HepG2 (cell line): Measurements from ENCODE around the gene CFAP73.

Experiments used
- ARNT ChIP-seq: fragments of 450-650 bp; IDR thresholded peaks from 2 replicates; pipeline ENCODE4 v1.6.1; 2017
- EZH2 ChIP-seq: conservative IDR thresholded peaks from 2 replicates; pipeline ENCODE4 v1.6.1; 2012; ENCODE audit warnings: mild to moderate bottlenecking, low read depth, low read length, moderate library complexity
- GTF2F1 ChIP-seq: fragments of 150-350 bp; IDR thresholded peaks from 2 replicates; pipeline ENCODE4 v1.6.1; 2014; ENCODE audit warnings: low read length
- HOXD1 ChIP-seq: sonication (generic); formaldehyde crosslinking; IDR thresholded peaks from 2 replicates; pipeline ENCODE4 v1.5.0; 2020; ENCODE audit warnings: missing genetic modification reagents
- KLF16 ChIP-seq, 2 experiments: sonication (generic) in 1 of 2; formaldehyde crosslinking in 1 of 2; IDR thresholded peaks; 2 replicates each; pipeline versions ENCODE4 v1.6.1 to v1.8.0; 2016 to 2023; ENCODE audit warnings: missing genetic modification reagents in 2 of 2, missing compliant biosample characterization in 1 of 2
- RNF2 ChIP-seq: fragments of 450-650 bp; conservative IDR thresholded peaks from 2 replicates; pipeline ENCODE4 v1.6.1; 2016; ENCODE audit warnings: low read depth
- SIX4 ChIP-seq: sonication (generic); formaldehyde crosslinking; IDR thresholded peaks from 2 replicates; pipeline ENCODE4 v1.4.0; 2020; ENCODE audit warnings: missing genetic modification reagents
- TBP ChIP-seq: sonication (generic); formaldehyde crosslinking; IDR thresholded peaks from 2 replicates; pipeline ENCODE4 v1.5.0; 2020; ENCODE audit warnings: missing genetic modification reagents
- ZBTB7A ChIP-seq: sonication (generic); formaldehyde crosslinking; IDR thresholded peaks from 2 replicates; pipeline ENCODE4 v1.8.0; 2022; ENCODE audit warnings: mild to moderate bottlenecking, missing genetic modification reagents
- ZKSCAN1 ChIP-seq: fragments of 150-350 bp; IDR thresholded peaks from 2 replicates; pipeline ENCODE4 v1.6.1; 2014; ENCODE audit warnings: low read length
- ZNF83 ChIP-seq: sonication (generic); formaldehyde crosslinking; IDR thresholded peaks from 2 replicates; pipeline ENCODE4 v1.4.0; 2020; ENCODE audit warnings: missing genetic modification reagents, mild to moderate bottlenecking, borderline replicate concordance
- TF ChIP-seq, protein P1 (sequence below): sonication (generic); formaldehyde crosslinking; conservative IDR thresholded peaks from 2 replicates; pipeline ENCODE4 v1.4.0; 2020; ENCODE audit warnings: missing genetic modification reagents
- TF ChIP-seq, protein P2 (sequence below): sonication (generic); formaldehyde crosslinking; IDR thresholded peaks from 2 replicates; pipeline ENCODE4 v1.8.1; 2023; ENCODE audit warnings: missing genetic modification reagents, inconsistent platforms, borderline replicate concordance
- TF ChIP-seq, protein P3 (sequence below): sonication (generic); formaldehyde crosslinking; IDR thresholded peaks from 2 replicates; pipeline ENCODE4 v1.5.0; 2020; ENCODE audit warnings: mild to moderate bottlenecking, missing genetic modification reagents, moderate library complexity

DNA sequence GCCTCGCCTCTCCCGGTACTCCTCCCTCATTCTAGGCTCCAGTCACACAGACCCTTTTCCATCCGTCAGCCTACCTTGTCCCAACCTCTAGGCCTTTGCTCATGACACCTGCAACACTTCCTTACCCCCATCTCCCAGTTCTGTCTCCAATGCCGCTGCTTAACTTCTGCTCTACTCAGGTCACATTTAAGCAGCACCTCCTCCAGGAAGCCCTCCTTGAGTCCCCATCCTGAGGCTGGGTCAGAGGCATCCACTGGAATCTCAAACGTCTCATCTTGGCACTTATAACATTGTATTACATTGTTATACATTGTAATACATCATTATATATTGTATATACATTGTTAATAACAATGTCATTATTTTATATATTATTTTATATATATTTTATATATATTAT is 46.7 kb upstream of the CFAP73 start:
- TF ChIP-seq TBP: no peak
- no peak for TF ChIP-seq ZBTB7A (CRISPR knock-in tag)
- TF ChIP-seq, protein P1, sequence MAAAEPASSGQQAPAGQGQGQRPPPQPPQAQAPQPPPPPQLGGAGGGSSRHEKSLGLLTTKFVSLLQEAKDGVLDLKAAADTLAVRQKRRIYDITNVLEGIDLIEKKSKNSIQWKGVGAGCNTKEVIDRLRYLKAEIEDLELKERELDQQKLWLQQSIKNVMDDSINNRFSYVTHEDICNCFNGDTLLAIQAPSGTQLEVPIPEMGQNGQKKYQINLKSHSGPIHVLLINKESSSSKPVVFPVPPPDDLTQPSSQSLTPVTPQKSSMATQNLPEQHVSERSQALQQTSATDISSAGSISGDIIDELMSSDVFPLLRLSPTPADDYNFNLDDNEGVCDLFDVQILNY (CRISPR knock-in tag): no peak
- TF ChIP-seq RNF2: no peak
- TF ChIP-seq, protein P2, sequence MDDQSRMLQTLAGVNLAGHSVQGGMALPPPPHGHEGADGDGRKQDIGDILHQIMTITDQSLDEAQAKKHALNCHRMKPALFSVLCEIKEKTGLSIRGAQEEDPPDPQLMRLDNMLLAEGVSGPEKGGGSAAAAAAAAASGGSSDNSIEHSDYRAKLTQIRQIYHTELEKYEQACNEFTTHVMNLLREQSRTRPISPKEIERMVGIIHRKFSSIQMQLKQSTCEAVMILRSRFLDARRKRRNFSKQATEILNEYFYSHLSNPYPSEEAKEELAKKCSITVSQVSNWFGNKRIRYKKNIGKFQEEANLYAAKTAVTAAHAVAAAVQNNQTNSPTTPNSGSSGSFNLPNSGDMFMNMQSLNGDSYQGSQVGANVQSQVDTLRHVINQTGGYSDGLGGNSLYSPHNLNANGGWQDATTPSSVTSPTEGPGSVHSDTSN (CRISPR knock-in tag): no peak
- TF ChIP-seq, protein P3, sequence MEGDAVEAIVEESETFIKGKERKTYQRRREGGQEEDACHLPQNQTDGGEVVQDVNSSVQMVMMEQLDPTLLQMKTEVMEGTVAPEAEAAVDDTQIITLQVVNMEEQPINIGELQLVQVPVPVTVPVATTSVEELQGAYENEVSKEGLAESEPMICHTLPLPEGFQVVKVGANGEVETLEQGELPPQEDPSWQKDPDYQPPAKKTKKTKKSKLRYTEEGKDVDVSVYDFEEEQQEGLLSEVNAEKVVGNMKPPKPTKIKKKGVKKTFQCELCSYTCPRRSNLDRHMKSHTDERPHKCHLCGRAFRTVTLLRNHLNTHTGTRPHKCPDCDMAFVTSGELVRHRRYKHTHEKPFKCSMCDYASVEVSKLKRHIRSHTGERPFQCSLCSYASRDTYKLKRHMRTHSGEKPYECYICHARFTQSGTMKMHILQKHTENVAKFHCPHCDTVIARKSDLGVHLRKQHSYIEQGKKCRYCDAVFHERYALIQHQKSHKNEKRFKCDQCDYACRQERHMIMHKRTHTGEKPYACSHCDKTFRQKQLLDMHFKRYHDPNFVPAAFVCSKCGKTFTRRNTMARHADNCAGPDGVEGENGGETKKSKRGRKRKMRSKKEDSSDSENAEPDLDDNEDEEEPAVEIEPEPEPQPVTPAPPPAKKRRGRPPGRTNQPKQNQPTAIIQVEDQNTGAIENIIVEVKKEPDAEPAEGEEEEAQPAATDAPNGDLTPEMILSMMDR (CRISPR knock-in tag): no peak
- no peak for TF ChIP-seq ZKSCAN1
- no peak for TF ChIP-seq KLF16 (CRISPR knock-in tag; IDR thresholded peaks at IDR 0.05)
- TF ChIP-seq SIX4: no peak
- TF ChIP-seq ARNT: no peak
- TF ChIP-seq GTF2F1: no peak
- TF ChIP-seq HOXD1 (CRISPR knock-in tag): no peak
- no peak for TF ChIP-seq EZH2
- no peak for TF ChIP-seq ZNF83 (CRISPR knock-in tag)
